Ramos (cell line): ENCODE data around the gene ESR2.
"Not testable (repeated sequence)": the region's sequence is repeated elsewhere in the genome, so short reads cannot be mapped to it uniquely, and the experiment has no call there.

Experiments used
- in situ Hi-C: fragments of 300-500 bp; cut with MboI; formaldehyde crosslinking; loops from one replicate; pipeline ENCODE4 v1.14.3; 2022; ENCODE audit warnings: low sequenced_read_pairs; ENCODE audit not compliant: unreplicated experiment

ESR2 gene

DNA sequence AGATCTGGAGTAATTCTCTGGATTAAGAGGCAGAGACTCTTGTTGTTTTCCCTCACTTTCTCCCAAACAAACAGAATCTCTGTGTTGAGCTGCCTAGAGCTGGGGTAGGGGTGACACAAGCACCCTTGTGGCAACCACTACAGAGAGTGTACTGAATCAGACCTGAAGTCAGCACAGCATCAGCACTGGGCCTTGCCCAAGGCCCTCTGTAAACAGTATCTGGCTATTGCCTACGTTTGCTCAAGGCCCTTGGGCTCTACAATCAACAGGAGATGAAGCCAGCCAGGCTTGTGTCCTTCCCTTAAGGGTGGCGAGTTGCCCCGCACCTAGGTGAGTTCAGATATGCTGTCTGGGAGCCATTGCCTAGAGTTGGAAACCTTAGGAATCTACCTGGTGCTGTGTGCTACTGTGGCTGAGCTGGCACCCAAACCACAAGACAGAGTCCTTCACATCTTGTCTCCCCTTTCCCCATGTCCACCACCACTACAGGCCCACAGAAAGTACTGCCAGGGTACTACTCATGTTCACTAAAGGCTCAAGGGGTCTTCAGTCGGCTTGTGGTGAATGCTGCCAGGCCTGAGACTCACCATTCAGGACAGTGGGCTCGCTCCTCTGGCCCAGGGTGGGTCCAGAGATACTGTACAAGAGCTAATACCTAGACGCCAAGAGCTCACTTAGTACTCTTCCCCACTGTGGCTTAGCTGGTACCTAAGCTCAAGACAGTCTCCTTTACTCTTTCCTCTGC is 234.5 kb downstream of the ESR2 start:
- in situ Hi-C loops, result no loop called here

DNA sequence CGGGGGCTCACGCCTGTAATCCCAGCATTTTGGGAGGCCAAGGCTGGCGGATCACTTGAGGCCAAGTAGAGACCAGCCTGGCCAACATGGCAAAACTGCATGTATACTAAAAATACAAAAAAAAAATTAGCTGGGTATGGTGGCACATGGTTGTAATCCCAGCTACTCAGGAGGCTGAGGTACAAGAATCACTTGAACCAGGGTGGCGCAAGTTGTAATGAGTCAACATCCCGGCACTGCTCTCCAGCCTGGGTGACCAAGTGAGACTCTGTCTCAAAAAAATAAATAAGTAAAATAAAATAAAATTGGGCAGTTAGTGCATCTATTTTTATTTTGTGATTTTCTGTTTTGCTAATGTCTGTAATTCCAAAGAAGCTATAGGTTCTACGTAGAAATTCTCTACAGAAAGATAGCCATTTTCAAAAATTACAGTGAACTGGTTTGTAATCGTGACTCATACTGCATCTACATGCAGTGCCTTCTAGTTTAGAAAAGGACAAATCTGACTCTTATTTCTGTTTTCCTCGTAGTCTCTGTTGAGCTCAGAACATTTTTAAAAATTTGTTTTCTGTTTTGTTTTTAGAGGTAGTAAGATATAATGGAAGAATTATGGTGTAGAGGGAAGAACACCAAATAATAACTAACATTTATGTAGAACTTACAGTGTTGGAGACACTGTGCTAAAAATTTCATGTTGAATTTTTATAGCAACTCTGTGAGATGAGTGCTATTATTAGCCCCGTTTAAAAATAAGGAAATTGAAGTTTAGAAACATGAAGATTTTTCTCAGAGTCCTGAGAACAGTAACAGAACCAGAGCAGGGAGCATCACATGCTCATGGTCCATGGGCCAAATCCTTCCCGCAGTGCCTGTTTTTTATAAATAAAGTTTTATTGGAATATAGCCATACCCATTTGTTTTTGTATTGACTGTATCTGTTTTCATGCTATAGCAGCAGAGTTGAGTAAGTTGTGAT is 240.2 kb downstream of the ESR2 start:
- in situ Hi-C loops, result no loop called here

DNA sequence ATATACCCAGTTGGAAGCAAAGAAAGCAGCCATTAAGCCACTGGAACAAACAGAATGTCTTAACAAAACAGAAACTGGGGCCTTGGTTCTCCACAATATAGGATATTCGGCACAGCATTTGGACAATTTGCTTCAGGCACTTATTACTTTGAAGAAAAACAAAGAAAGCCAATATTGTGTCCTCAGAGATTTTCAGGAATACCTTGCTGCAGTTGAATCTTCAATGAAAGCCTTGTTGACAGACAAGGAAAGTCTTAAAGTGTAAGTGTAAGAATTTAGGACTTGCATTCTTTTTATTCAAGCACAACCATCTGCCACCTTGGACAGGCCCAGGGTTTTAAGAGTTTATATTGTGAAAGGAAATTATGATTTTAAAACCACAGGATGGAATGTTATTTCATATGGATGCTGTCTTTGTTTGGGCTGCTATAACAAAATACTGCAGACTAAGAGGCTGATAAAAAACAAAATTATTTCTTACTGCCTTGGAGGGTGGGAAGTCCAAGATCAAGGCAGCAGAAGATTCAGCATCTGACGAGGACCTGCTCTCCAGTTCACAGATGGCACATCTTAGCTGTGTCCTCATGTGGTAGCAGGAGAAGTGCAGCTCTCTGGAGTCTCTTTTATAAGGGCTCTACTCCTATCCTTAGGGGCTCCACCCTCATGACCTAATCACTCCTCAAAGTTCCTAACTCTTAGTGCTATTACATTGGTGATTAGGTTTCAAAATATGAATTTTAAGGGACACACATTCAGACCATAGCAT is 244.4 kb downstream of the ESR2 start:
- in situ Hi-C loops, result no loop called here

DNA sequence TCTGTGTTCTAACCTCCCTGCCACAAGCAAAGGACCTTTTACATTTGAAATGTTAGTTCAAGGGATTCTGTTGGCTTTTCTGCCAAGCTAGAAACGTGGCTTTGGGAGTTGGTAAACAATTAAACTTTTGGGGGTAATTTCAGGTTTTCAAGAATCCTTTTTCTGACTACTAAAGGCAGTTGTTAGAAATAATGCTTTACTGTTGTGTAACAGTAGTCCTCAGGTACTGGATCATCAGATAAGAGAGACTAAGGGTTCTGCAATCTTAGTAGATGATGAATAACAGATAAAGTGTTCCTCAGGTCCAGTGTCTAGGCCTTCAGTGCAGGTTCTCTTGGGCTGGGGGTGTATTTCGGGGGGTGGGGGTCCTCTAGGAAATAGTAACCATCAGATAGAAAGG is 249.1 kb downstream of the ESR2 start:
- in situ Hi-C loops, result no loop called here

DNA sequence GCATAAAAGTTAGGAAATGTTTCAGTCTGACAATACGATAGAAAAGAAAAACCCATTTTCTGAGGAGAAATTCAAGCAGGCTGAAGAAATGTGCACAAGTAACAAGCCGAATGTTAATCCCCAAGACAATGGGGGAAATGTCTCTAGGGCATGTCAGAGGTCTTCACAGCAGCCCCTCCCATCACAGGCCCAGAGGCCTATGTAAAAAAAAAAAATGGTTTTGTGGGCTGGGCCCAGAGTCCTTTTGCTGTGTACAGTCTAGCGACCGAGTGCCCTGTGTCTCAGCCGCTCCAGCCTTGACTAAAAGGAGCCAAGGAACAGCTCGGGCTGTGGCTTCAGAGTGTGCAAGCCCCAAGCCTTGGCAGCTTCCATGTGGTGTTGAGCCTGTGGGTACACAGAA is 250.9 kb downstream of the ESR2 start:
- in situ Hi-C loops, result not testable (repeated sequence)

DNA sequence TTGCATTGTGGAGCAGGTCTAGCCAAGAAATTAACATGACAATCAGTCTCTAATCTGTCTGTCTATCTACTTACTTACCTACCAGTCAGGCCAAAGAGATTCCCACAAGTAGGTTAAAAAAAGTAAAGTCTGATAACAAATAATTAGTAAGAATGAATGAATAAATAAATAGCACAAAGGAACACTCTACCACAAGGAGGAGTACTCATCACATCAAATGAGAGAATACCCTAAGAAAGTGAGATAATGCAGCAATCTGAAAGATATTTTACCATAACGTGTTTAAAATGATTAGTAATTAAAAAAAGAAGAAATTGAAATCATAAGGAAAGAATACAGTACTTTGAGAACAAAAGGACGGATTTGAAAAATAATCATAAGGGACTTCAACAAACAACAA is 254.1 kb downstream of the ESR2 start:
- in situ Hi-C loops, result no loop called here

DNA sequence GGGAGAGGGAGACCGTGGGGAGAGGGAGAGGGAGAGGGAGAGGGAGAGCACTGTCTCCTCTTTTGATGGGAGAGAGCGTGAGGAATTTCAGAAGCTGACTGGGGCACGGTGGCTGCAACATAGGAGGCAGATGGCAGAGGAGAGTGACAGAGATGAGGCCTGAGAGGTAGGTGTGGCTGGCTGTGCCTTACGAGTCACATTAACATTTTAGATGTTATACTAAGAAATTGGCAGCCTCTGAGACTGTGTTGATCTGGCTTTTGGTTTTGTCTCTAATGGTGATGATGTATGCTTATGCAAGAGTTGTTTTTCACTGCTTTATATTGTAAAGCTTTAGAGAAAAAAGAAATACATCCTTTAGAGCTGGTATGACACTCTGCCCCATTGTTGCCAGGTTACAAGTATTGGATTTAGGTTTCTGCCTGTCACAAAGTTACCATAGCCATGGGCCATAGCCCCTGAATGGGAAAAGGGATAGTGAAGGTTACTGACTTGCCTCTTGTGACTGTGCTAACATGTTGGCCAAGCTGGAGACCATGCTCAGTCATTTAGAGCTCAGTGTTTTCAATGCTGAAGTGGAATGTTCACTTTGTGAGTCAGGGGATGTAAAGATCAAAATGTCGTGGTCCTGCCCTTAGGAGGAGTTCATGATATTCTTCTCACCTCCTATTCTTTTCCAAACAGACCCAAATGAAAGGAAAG is 255.2 kb downstream of the ESR2 start:
- in situ Hi-C loops, result no loop called here

DNA sequence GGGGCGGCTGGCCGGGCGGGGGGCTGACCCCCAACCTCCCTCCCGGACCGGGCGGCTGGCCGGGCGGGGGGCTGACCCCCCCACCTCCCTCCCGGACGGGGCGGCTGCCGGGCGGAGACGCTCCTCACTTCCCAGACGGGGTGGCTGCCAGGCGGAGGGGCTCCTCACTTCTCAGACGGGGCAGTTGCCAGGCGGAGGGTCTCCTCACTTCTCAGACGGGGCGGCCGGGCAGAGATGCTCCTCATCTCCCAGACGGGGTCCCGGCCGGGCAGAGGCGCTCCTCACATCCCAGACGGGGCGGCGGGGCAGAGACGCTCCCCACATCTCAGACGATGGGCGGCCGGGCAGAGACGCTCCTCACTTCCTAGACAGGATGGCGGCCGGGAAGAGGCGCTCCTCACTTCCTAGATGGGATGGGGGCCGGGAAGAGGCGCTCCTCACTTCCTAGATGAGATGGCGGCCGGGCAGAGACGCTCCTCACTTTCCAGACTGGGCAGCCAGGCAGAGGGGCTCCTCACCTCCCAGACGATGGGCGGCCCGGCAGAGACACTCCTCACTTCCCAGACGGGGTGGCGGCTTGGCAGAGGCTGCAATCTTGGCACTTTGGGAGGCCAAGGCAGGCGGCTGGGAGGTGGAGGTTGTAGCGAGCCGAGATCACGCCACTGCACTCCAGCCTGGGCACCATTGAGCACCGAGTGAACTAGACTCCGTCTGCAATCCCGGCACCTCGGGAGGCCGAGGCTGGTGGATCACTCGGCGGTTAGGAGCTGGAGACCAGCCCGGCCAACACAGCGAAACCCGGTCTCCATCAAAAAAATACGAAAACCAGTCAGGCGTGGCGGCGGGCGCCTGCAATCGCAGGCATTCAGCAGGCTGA is 256.1 kb downstream of the ESR2 start:
- in situ Hi-C loops, result not testable (repeated sequence)

DNA sequence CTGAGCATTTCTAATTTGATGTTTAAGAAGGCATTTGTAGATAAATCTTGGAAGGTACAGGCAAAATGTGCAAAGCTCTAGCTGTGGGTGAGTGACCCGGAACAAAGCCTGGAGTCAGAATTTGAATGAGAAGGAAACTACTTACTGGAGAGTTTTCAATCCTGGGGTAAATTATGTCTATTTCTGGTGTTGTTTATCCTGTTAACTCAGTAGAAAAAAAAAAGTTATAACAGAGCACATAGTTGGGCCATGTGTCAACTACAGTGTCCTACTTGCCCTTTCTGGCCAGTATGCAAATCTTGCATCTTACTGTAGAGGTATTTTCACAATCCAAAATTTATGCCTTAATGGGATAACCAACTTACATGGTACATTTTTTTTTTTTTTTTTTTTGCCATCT is 259.0 kb downstream of the ESR2 start:
- in situ Hi-C loops, result no loop called here
